Right ventricle myocardium inferior (tissue), 1 donor: ENCODE results near the gene CEP128. TPM values are rescaled to one million over a fixed set of nuclear protein-coding genes. Genes with fewer than 3 reads are reported as not detected.
"Not testable (repeated sequence)": the region's sequence is repeated elsewhere in the genome, so short reads cannot be mapped to it uniquely, and the experiment has no call there.

ENCODE experiments used
- ATAC-seq: fragments of 200-7000 bp; cut with Tn5 transposase; one replicate; pipeline ENCODE4 v1.9.1; 2020; ENCODE audit warnings: mild to moderate bottlenecking, moderate library complexity
- DNase-seq: peaks from one replicate; pipeline ENCODE4 v3.0.0; 2021; ENCODE audit errors: missing footprints
- intact Hi-C: fragments of 100-400 bp; cut with DNase I; formaldehyde crosslinking; loops from one replicate; pipeline ENCODE4 v1.11.0; 2022
- total RNA-seq: library from RNA; stranded (reverse); fragmentation: NEBNext Ultra II Directional; extraction: Animal tissue kit (Norgen Biotek cat#: 25700); gene quantifications from one replicate; pipeline ENCODE4 v1.2.1, GENCODE V29; 2021
- donor health status: DM: no; HTN: yes; CAD: no; lungs with severe emphysema.

CEP128 gene
- total RNA-seq, 1 donor from 2014 or later: 3.5 TPM

DNA sequence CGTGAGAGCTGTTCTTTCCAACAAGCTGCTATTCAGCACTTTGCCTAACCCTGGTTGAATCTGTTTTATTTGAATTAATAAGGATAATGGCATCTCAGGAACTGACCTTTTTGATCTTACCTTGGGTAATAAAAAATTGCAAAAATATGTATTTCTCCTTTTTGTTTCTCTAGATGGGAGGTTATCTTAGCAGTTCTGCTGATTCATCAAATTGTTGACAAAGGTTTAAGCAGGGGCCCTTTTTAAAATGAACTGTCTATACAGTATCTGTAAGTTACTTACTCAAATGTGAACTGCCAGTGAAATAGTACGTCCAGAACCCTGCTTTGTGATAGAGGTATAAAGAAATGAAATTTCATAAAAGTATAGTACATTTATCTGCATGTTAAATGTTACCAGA lies 14.6 kb upstream of the CEP128 start:
- ATAC-seq (no peak), DNase-seq (no peak)
- intact Hi-C loops: loop anchor here (10.0 kb wide), 1 partner anchor 509 kb away; no protein-coding TSS in a partner anchor

DNA sequence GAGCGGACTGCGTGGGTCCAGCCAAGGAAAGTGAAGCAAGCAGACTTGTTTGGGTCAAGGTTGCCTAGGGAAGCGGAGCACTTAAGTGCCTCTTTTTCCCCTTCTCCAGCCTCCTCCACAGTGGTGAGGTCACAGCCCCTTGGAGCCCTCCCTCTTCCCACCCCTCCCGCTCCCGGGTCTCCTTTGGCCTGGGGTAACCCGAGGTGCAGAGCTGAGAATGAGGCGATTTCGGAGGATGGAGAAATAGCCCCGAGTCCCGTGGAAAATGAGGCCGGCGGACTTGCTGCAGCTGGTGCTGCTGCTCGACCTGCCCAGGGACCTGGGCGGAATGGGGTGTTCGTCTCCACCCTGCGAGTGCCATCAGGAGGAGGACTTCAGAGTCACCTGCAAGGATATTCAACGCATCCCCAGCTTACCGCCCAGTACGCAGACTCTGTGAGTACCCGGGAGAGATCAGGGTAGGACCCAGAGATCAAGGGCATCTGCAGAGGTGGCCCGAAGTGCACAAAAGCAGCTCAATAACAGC lies 13.9 kb upstream of the CEP128 start, which contains the start of gene TSHR:
Gene TSHR, plus strand, starts transcription at position 206 of the 526 bp plus-strand sequence. Its CDS starts 60 bp downstream, at position 266.
- intact Hi-C loops: loop anchor here (10.0 kb wide), 1 partner anchor 509 kb away; no protein-coding TSS in a partner anchor
- peak; percentile 21 for ATAC-seq
- no peak for DNase-seq

DNA sequence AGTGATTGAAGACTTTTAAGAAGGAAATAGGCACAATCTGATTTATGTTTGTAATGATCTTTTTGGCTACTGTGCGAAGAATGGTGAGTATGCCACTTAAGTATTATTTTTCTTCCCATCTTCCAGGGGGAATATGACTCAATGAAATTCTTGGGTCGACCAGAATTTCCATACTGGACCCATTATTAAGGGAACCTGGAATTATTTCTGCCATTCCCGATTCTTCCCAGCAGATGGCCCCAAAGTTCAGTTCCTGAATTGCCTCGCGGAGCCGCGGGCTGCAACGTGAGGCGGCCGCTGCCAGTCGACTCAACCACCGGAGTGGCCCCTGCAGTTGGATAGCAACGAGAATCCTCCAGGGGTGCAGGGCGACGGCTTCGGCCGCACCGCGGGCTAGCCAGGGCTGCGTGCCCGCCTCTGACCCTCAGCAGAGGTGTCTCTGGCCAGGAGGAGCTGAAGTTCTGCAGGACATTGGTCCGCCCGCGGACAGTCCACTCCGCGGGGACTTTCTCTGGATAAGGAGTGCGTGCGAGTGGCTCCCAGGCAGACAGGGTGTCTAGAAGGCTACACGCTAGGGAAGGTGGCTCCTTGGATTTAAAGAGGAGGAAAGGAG lies 13.3 kb upstream of the CEP128 start:
- peak; percentile 87 for ATAC-seq
- intact Hi-C loops: loop anchor here (1.0 to 10.0 kb wide), 3 partner anchors 33 to 510 kb away; no protein-coding TSS in a partner anchor
- peak; percentile 92 for DNase-seq

GRCh38 chr14:80953211-80953610 lies 11.7 kb upstream of the CEP128 start:
- intact Hi-C loops: loop anchor here (5.0 to 10.0 kb wide), 2 partner anchors 259 to 512 kb away; no protein-coding TSS in a partner anchor
- DNase-seq, ATAC-seq: not testable (repeated sequence)

DNA sequence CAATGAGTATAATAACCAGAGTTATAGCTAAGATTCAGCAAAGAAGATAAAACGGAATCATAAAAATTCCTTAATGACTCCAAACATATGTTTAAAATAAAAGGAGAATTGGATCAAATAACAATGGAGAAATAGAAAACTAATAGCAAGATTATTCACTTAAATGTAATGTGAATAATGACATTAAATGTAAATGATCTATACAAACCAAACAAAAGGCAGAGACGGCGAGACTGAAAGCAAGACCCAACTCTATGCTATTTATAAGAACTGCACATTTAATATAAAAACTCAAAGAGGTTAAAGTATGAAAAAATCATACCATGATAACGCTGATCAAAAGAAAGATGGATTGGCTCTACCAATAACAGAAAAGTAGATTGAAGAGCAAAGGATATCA lies 10.0 kb upstream of the CEP128 start:
- intact Hi-C loops: loop anchor here (5.0 to 10.0 kb wide), 2 partner anchors 261 to 513 kb away; no protein-coding TSS in a partner anchor
- no peak for ATAC-seq
- DNase-seq: no peak

GRCh38 chr14:80948291-80948690 lies 6.8 kb upstream of the CEP128 start:
- ATAC-seq: no peak
- DNase-seq: no peak
- intact Hi-C loops: no loop called here

GRCh38 chr14:80946797-80947196 lies 5.3 kb upstream of the CEP128 start:
- intact Hi-C loops: no loop called here
- DNase-seq (no peak), ATAC-seq (no peak)

GRCh38 chr14:80946187-80946586 lies 4.6 kb upstream of the CEP128 start:
- DNase-seq (no peak), ATAC-seq (no peak)
- intact Hi-C loops: no loop called here

DNA sequence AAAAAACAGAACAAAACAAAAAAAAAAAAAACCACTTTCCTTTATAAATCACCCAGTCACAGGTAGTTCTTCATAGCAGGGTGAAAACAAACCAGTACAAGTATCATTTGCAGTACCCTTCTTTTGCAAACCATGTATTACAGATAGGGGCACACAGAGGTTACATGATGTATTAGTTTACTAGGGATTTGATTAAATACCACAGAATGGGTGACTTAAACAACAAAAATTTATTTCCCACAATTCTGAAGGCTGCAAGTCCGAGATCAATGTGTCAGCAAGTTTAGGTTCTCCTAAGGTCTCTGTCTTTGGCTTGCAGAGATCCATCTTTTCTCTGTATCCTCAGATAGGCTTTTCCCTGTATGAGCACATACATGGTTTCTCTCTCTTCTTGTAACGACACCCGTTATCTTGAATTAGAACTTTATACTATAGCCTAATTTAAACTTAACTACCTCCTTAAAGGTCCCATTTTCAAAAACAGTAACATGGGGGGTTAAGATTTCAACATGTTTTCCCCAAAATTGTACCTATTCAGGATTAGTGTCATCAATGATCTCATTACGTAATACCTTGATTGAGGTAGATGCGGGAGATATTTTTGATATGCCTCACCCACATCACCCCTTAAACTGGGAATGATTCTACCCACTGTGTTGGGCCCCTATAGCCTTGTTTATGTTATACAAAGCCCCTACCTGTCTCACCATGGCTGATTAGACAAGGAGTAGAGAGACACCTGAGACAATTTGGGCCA lies 3.5 kb upstream of the CEP128 start:
- ATAC-seq (no peak), DNase-seq (no peak)
- intact Hi-C loops: no loop called here

GRCh38 chr14:80942191-80942600 lies 658 bp upstream of the CEP128 start:
- ATAC-seq: no peak
- no peak for DNase-seq
- intact Hi-C loops: no loop called here

- ATAC-seq (no peak), DNase-seq (no peak)
- intact Hi-C loops: no loop called here
These were observed 1.4 kb downstream of the CEP128 start for GRCh38 chr14:80940146-80940545.

DNA sequence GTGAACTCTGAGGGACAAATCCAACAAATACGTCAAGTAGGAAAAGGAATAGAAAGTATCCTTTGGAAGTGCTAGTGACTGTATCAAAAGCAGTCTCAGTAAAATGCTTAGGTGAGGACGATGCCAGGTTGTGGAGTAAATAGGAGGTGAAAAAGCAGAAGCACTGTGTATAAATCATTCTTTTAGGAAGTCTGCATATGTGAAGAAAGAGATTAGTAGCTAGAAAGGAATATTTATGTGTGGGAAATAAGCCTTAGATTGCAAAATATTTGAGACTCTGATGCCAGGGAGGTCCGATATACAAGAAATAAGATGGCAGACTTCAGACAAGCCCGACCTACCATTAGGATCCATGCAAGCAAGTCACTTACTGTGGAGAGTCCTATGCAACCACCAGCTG lies 7.9 kb downstream of the CEP128 start:
- DNase-seq (no peak), ATAC-seq (no peak)
- intact Hi-C loops: no loop called here

DNA sequence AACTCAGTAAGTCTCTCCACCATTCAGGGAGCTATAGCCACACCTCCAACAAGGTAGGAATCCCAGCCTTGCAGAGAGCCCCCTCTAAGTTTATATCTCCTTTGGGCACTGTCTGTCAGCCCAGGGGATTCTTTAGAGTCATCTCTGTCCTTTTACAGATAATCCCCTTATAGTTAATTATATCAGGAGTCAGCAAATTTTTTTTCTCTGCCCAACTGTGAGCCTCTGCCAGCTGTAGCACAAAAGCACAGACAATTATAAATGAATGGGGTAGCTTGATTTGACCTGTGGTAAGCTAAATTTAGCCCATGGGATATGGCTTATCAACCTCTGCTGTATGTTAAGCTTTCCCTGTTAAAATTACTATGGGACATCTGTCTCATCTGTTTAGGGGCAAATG lies 8.3 kb downstream of the CEP128 start:
- intact Hi-C loops: no loop called here
- DNase-seq (no peak), ATAC-seq (no peak)

GRCh38 chr14:80930836-80931389 lies 10.6 kb downstream of the CEP128 start:
- DNase-seq: no peak
- intact Hi-C loops: no loop called here
- ATAC-seq: no peak

DNA sequence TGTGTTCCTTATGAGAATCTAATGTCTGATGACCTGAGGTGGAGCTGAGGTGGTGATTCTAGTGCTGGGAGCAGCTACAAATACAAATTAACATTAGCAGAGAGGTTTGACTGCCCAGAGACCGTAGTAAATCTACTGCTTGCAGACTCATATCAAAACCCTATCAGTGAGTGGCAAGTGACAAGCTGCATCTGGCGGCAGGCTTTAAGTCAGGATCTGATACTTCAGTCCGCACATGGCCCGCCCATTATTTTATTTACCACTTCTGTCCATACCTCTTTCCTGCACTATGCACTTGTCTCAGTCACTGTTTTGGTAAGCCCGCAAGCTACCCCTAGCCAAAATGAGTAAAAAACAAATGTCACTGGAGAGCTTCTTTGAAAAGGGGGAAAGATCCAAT lies 11.4 kb downstream of the CEP128 start:
- intact Hi-C loops: no loop called here
- no peak for DNase-seq

DNA sequence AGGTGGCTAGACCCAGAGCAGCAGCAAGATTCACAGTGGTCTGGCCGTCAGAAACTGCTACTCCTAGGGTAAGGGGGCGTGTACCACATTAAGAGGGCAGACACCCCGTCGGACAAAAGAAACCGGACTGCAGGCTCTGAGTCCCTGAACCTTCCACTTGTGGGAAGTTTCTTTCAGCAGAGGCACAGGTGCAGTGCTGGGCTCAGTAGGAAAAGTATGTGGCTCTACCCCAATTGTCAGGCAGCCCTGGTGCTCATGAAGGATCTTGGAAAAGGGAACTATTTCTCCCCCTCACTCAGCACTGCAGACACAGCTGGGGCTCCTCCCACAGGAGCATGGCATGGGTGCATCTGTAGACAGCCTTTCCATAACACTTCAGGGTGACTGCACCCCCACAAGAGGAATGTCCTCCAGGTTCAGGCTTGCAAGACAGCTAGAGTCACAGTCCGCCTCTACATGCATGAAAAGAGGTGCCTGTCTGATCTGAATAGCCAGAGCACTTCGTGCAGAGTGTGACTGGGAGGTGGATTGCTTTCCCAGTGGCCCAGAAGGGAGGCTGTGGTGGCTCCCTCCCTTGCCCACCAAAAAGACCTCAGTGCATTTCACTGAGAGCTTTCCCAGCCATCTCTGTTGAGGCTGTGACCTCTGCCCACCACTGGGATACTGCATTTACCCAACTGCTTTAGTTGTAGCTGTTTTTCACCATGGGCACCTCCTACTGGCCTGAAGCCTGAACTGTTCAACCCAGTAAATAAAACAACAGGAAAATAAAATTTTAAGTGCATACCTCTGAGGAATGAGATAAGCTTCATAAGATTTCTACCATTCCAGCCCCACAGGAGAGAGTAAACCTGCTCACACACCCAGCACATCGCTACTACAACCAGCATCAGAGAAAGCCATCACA lies 14.2 kb downstream of the CEP128 start:
- ATAC-seq (peak; percentile 8), DNase-seq (no peak)
- intact Hi-C loops: no loop called here

More for the DNA sequence above, 11.4 kb downstream of the CEP128 start:
- no peak for ATAC-seq

DNA sequence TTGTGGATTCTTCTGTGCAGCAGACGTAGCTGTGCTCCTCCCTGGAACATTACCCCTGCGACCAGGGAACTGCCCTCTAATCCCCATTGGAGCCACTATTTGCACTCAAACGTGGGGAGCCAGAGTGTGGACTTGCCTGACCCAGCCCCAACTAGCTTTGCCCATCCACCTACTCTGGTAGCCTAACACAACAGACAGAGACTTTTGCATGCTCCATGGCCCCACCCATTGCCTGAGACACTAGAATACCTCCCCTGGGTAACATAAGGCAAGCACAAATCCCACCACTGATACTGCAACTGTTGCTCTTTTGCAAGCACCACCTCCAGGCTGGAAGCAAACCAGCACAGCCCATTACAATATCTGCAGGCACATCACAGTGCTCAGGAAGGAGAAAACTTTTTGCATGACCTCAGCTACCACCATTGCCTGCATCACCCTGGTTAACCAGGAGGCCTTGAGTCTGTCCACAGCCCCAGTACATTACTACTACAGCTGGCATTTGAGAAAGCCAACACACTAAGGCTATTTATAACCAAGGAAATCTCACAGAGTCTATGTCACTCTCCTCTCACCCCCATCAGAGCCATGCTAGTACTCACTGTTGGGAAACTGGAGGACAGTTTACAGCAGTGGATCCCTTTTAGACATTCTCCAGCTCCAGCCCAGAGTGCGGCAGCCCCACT lies 15.0 kb downstream of the CEP128 start:
- ATAC-seq: peak; percentile 82
- intact Hi-C loops: no loop called here
- DNase-seq: no peak
